Chondrocyte (in vitro differentiated cells): ENCODE results near the gene XRCC3. TPM values are rescaled to one million over a fixed set of nuclear protein-coding genes. Genes with fewer than 3 reads are reported as not detected.
A peak's percentile ranks its signal among the peaks of the same experiment; 100 is the strongest.

Experiments used
- DNase-seq: peaks from one replicate; pipeline ENCODE4 v3.0.0; 2021; ENCODE audit warnings: mixed read lengths, low spot score
- H3K27ac Mint-ChIP-seq: one replicate; pipeline ENCODE4 v1.8.0; 2021; ENCODE audit warnings: mild to moderate bottlenecking, moderate library complexity, mixed read lengths; ENCODE audit not compliant: unreplicated experiment
- H3K27me3 Mint-ChIP-seq: 2 replicates; pipeline ENCODE4 v1.8.0; 2021; ENCODE audit warnings: low read depth, mixed read lengths
- H3K36me3 Mint-ChIP-seq: 2 replicates; pipeline ENCODE4 v1.8.0; 2021; ENCODE audit warnings: low read depth, mixed read lengths
- H3K4me1 Mint-ChIP-seq: 2 replicates; pipeline ENCODE4 v1.8.0; 2021; ENCODE audit warnings: low read depth, mild to moderate bottlenecking, mixed read lengths
- H3K4me3 Mint-ChIP-seq: one replicate; pipeline ENCODE4 v1.8.0; 2021; ENCODE audit warnings: mild to moderate bottlenecking, moderate library complexity, mixed read lengths; ENCODE audit not compliant: unreplicated experiment
- H3K9me3 Mint-ChIP-seq: 2 replicates; pipeline ENCODE4 v1.8.0; 2021; ENCODE audit warnings: low read depth, mixed read lengths
- CTCF ChIP-seq: fragments of 200-600 bp; sonication (generic); IDR thresholded peaks from 2 replicates; pipeline ENCODE4 v1.5.0; 2021; ENCODE audit warnings: antibody characterized with exemption, mild to moderate bottlenecking, moderate library complexity
- long read RNA-seq: library from polyadenylated mRNA; stranded (forward); transcript quantifications from one replicate; pipeline ENCODE4 v2.0.0, GENCODE V29; 2021
- total RNA-seq: library from RNA; stranded (reverse); gene quantifications from 3 replicates; pipeline ENCODE4 v1.2.1, GENCODE V29; 2021

Gene XRCC3
- 3.4 to 9.9 TPM (median 6.6 TPM) in 3 replicates for total RNA-seq
- long read RNA-seq, partial matches to known transcripts = 0 of 7 reads
- long read RNA-seq, other reads (novel, unspliced or antisense) = 3 of 7 reads

- DNase-seq = peak; percentile 100
- peaks cover 51% of the 10 kb centered on the region for H3K4me1 Mint-ChIP-seq
- H3K9me3 Mint-ChIP-seq = no peaks in the 10 kb centered on the region
- peaks cover 2% of the 10 kb centered on the region for H3K36me3 Mint-ChIP-seq
- H3K27me3 Mint-ChIP-seq = no peaks in the 10 kb centered on the region
- no peak for TF ChIP-seq CTCF
- H3K27ac Mint-ChIP-seq = peak within 1 kb of the TSS; percentile 85
- H3K4me3 Mint-ChIP-seq = peak within 1 kb of the TSS; percentile 75
Measured at GRCh38 chr14:103715052-103716000, at the start of gene XRCC3, which contains the start of gene ZFYVE21. Gene XRCC3 (minus strand): TSS chr14:103715451. CDS start chr14:103711087, 4,364 bp downstream. Gene ZFYVE21 (plus strand): TSS chr14:103715810. CDS start chr14:103715842, 32 bp downstream.

GRCh38 chr14:103763730-103764488, 48.7 kb upstream of the XRCC3 start:
- H3K27me3 Mint-ChIP-seq = no peaks in the 10 kb centered on the region
- no peak overlapping the region for H3K4me3 Mint-ChIP-seq
- TF ChIP-seq CTCF = no peak
- H3K9me3 Mint-ChIP-seq = peaks cover 5% of the 10 kb centered on the region
- peaks cover 7% of the 10 kb centered on the region for H3K4me1 Mint-ChIP-seq
- no peak overlapping the region for H3K27ac Mint-ChIP-seq
- no peak for DNase-seq
- peaks cover 3% of the 10 kb centered on the region for H3K36me3 Mint-ChIP-seq

- DNase-seq = no peak
- H3K9me3 Mint-ChIP-seq = peaks cover 5% of the 10 kb centered on the region
- no peak overlapping the region for H3K27ac Mint-ChIP-seq
- no peaks in the 10 kb centered on the region for H3K27me3 Mint-ChIP-seq
- peaks cover 7% of the 10 kb centered on the region for H3K4me1 Mint-ChIP-seq
- H3K4me3 Mint-ChIP-seq = no peak overlapping the region
- H3K36me3 Mint-ChIP-seq = peaks cover 3% of the 10 kb centered on the region
- no peak for TF ChIP-seq CTCF
Measured at GRCh38 chr14:103762541-103762940, 47.3 kb upstream of the XRCC3 start.

- H3K4me1 Mint-ChIP-seq = peaks cover 7% of the 10 kb centered on the region
- no peak overlapping the region for H3K27ac Mint-ChIP-seq
- DNase-seq = no peak
- peaks cover 3% of the 10 kb centered on the region for H3K36me3 Mint-ChIP-seq
- H3K9me3 Mint-ChIP-seq = peaks cover 5% of the 10 kb centered on the region
- no peak for TF ChIP-seq CTCF
- no peak overlapping the region for H3K4me3 Mint-ChIP-seq
- H3K27me3 Mint-ChIP-seq = no peaks in the 10 kb centered on the region
Measured at GRCh38 chr14:103762036-103762435, 46.8 kb upstream of the XRCC3 start.
